MM.1S (cell line): ENCODE data around the gene NID2.

ENCODE experiments used
- EZH2 ChIP-seq: fragments of 300-600 bp; sonication (generic); optimal IDR thresholded peaks from 2 replicates; pipeline ENCODE3; 2017; ENCODE audit warnings: low read depth, mild to moderate bottlenecking, antibody characterized with exemption, low read length, mixed read lengths
- TF ChIP-seq, protein P1 (sequence below): fragments of 300-600 bp; sonication (generic); IDR thresholded peaks from 2 replicates; pipeline ENCODE4 v1.5.1; 2016; ENCODE audit warnings: antibody characterized with exemption, low read length, mixed read lengths

DNA sequence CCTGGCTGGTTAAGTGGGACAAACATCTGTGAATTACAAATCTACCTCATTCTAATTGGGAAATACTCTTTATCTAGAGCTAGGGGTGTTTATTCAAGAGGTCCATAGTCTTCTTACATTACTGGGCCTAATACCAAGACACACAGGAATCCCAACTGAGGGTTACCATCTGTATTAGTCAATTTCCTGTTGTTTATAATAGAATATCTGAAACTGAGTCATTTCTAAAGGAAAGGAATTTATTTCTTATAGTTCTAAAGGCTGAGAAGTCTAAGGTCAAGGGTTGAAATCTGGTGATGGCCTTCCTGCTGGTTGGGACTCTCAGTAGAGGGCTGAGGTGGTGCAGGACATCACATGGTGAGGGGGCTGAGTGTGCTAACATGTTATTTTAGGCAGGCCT is 43.5 kb downstream of the NID2 start:
- TF ChIP-seq, protein P1, sequence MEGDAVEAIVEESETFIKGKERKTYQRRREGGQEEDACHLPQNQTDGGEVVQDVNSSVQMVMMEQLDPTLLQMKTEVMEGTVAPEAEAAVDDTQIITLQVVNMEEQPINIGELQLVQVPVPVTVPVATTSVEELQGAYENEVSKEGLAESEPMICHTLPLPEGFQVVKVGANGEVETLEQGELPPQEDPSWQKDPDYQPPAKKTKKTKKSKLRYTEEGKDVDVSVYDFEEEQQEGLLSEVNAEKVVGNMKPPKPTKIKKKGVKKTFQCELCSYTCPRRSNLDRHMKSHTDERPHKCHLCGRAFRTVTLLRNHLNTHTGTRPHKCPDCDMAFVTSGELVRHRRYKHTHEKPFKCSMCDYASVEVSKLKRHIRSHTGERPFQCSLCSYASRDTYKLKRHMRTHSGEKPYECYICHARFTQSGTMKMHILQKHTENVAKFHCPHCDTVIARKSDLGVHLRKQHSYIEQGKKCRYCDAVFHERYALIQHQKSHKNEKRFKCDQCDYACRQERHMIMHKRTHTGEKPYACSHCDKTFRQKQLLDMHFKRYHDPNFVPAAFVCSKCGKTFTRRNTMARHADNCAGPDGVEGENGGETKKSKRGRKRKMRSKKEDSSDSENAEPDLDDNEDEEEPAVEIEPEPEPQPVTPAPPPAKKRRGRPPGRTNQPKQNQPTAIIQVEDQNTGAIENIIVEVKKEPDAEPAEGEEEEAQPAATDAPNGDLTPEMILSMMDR = no peak
- TF ChIP-seq EZH2 = no peak
